Ishikawa (cell line): ENCODE data around the gene PRCP.

Experiments
- CEBPB ChIP-seq: IDR thresholded peaks from 2 replicates; pipeline ENCODE4 v1.6.1; 2012
- CREB1 ChIP-seq: IDR thresholded peaks from 2 replicates; pipeline ENCODE4 v1.6.1; 2012; ENCODE audit warnings: low read depth
- EGR1 ChIP-seq: IDR thresholded peaks from 2 replicates; pipeline ENCODE4 v1.6.1; 2012
- EP300 ChIP-seq: IDR thresholded peaks from 2 replicates; pipeline ENCODE4 v1.6.1; 2012; ENCODE audit warnings: borderline replicate concordance
- FOXM1 ChIP-seq: IDR thresholded peaks from 2 replicates; pipeline ENCODE4 v1.6.1; 2012; ENCODE audit warnings: low read depth, borderline replicate concordance
- MAX ChIP-seq: IDR thresholded peaks from 2 replicates; pipeline ENCODE4 v1.6.1; 2012
- RAD21 ChIP-seq: IDR thresholded peaks from 2 replicates; pipeline ENCODE4 v1.6.1; 2012; ENCODE audit warnings: low read depth
- TAF1 ChIP-seq: IDR thresholded peaks from 2 replicates; pipeline ENCODE4 v1.6.1; 2012; ENCODE audit warnings: low read depth, mild to moderate bottlenecking
- TCF12 ChIP-seq: IDR thresholded peaks from 2 replicates; pipeline ENCODE4 v1.6.1; 2012; ENCODE audit warnings: low read depth
- TEAD4 ChIP-seq: IDR thresholded peaks from 2 replicates; pipeline ENCODE4 v1.6.1; 2012
- USF1 ChIP-seq: IDR thresholded peaks from 2 replicates; pipeline ENCODE4 v1.6.1; 2012
- YY1 ChIP-seq: IDR thresholded peaks from 2 replicates; pipeline ENCODE4 v1.6.1; 2012; ENCODE audit warnings: low read depth
- TF ChIP-seq, protein P1 (sequence below): IDR thresholded peaks from 2 replicates; pipeline ENCODE4 v1.6.1; 2012; ENCODE audit warnings: low read depth, mild to moderate bottlenecking

DNA sequence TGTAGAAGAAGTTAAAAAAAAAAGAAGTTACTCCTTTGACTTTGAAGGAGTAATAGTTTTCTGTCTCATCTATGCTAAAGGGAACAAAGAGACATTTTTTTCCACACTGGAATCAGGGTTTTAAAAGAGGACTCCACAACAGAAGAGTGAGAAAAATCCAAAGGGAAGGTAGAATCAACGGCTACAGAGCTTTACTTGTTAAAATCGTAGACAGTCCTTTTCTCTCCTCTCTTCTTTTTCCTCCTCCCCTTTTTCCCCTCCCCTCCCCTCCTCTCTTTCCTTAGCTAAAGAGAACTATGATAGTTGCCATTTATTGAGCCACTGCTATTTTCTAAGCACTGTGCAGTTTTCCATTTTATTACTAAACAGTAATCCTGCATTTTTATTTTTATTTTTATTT lies 30.5 kb upstream of the PRCP start:
- TF ChIP-seq FOXM1 = no peak
- no peak for TF ChIP-seq YY1
- TF ChIP-seq USF1 = no peak
- no peak for TF ChIP-seq TAF1
- no peak for TF ChIP-seq MAX
- TF ChIP-seq CEBPB = no peak
- TF ChIP-seq, protein P1, sequence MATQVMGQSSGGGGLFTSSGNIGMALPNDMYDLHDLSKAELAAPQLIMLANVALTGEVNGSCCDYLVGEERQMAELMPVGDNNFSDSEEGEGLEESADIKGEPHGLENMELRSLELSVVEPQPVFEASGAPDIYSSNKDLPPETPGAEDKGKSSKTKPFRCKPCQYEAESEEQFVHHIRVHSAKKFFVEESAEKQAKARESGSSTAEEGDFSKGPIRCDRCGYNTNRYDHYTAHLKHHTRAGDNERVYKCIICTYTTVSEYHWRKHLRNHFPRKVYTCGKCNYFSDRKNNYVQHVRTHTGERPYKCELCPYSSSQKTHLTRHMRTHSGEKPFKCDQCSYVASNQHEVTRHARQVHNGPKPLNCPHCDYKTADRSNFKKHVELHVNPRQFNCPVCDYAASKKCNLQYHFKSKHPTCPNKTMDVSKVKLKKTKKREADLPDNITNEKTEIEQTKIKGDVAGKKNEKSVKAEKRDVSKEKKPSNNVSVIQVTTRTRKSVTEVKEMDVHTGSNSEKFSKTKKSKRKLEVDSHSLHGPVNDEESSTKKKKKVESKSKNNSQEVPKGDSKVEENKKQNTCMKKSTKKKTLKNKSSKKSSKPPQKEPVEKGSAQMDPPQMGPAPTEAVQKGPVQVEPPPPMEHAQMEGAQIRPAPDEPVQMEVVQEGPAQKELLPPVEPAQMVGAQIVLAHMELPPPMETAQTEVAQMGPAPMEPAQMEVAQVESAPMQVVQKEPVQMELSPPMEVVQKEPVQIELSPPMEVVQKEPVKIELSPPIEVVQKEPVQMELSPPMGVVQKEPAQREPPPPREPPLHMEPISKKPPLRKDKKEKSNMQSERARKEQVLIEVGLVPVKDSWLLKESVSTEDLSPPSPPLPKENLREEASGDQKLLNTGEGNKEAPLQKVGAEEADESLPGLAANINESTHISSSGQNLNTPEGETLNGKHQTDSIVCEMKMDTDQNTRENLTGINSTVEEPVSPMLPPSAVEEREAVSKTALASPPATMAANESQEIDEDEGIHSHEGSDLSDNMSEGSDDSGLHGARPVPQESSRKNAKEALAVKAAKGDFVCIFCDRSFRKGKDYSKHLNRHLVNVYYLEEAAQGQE = no peak
- no peak for TF ChIP-seq CREB1
- TF ChIP-seq RAD21 = no peak
- no peak for TF ChIP-seq EP300
- no peak for TF ChIP-seq TEAD4
- no peak for TF ChIP-seq TCF12
- TF ChIP-seq EGR1 = no peak
